Right lobe of liver (tissue), 6 donors: Measurements from ENCODE around the gene EPHA7. TPM values are rescaled to one million over a fixed set of nuclear protein-coding genes. Genes with fewer than 3 reads are reported as not detected.

ENCODE experiments used
- ATAC-seq, 4 donors: fragments of 200-7000 bp; cut with Tn5 transposase; one replicate each; pipeline ENCODE4 v1.9.1; 2020; ENCODE audit warnings: mild to moderate bottlenecking in 4 of 4, moderate library complexity in 4 of 4
- DNase-seq, 3 donors: peaks; one replicate each; pipeline ENCODE4 v3.0.0-alpha.2; 2020
- H3K27ac ChIP-seq, 3 donors: fragments of 200-600 bp; one replicate each; pipeline ENCODE4 v1.8.0; 2022
- H3K27me3 ChIP-seq, 2 donors: fragments of 200-600 bp; one replicate each; pipeline ENCODE4 v1.8.0; 2022
- H3K36me3 ChIP-seq, 4 donors: fragments of 200-600 bp; sonication (generic) in 1 of 4; one replicate each; pipeline versions ENCODE4 v1.5.1 to v1.8.0; 2017 to 2022; ENCODE audit warnings: control low read depth in 1 of 4
- H3K4me1 ChIP-seq, 4 donors: fragments of 200-600 bp; sonication (generic) in 1 of 4; one replicate each; pipeline versions ENCODE4 v1.5.1 to v1.8.0; 2017 to 2022; ENCODE audit warnings: control low read depth in 1 of 4
- H3K4me3 ChIP-seq, 3 donors: fragments of 200-600 bp; one replicate each; pipeline ENCODE4 v1.8.0; 2022
- H3K9me3 ChIP-seq, 4 donors: fragments of 200-600 bp; sonication (generic) in 1 of 4; one replicate each; pipeline versions ENCODE4 v1.5.1 to v1.8.0; 2017 to 2022; ENCODE audit warnings: control low read depth in 1 of 4
- CTCF ChIP-seq, 4 donors: fragments of 200-600 bp in 3 of 4; fragments of 450-650 bp in 1 of 4; IDR thresholded peaks; one replicate each; pipeline versions ENCODE4 v1.5.1 to v1.8.0; 2016 to 2022; ENCODE audit warnings: antibody characterized with exemption in 4 of 4, mild to moderate bottlenecking in 2 of 4
- POLR2A ChIP-seq: fragments of 450-650 bp; IDR thresholded peaks from one replicate; pipeline ENCODE4 v1.6.1; 2017; ENCODE audit warnings: antibody characterized with exemption, mild to moderate bottlenecking
- WGBS: methylation state at CpG from one replicate; pipeline ENCODE4 v1.1.6; 2018; ENCODE audit warnings: low coverage, low lambda C conversion rate; ENCODE audit not compliant: insufficient coverage; ENCODE audit errors: missing lambda C conversion rate; 5-methylcytosine and 5-hydroxymethylcytosine counted together
- intact Hi-C, 2 donors: fragments of 100-400 bp; cut with DNase I; formaldehyde crosslinking; loops; one replicate each; pipeline versions ENCODE4 v1.11.2 to v1.14.1; 2022
- total RNA-seq, 6 experiments: library from RNA; depleted of rRNA in 2 of 6; stranded (reverse); fragments of >200 nt in 2 of 6; fragmentation: NEBNext Ultra II Directional in 3 of 6; extraction: Animal tissue kit (Norgen Biotek cat#: 25700) in 3 of 6; gene quantifications; one replicate each; pipeline versions ENCODE4 v1.1.0 to v1.2.4, GENCODE V29; 2016 to 2023
- donor health status: DM: no; HTN: yes; CAD: no.
- donor health status: DM: no; HTN: no; CAD: no.
- donor health status: DM: no; HTN: no; CAD: no.
- donor health status: DM: no; HTN: yes; CAD: no.
- donor health status: DM: no; HTN: yes; CAD: no.

Gene EPHA7
- total RNA-seq, 6 experiments from 2014 or later: 0.04 TPM; not detected in 5

GRCh38 chr6:93294879-93295278 lies 124.5 kb downstream of the EPHA7 start:
- intact Hi-C loops: no loop called here
- DNase-seq: no peak
- WGBS: 23% methylated on average over 2 of the region's 2 CpGs

GRCh38 chr6:93293872-93294271 lies 125.5 kb downstream of the EPHA7 start:
- Histone ChIP-seq H3K4me3 (no peak overlapping the region), H3K27me3 (no peaks in the 10 kb centered on the region), H3K4me1 (no peaks in the 10 kb centered on the region), H3K36me3 (no peaks in the 10 kb centered on the region), H3K27ac (no peak overlapping the region), H3K9me3 (no peaks in the 10 kb centered on the region)
- WGBS: 52% methylated on average over 6 of the region's 6 CpGs
- DNase-seq (no peak), ATAC-seq (no peak)
- no peak for TF ChIP-seq CTCF (IDR thresholded peaks at IDR 0.05)
- no peak for TF ChIP-seq POLR2A
- intact Hi-C loops: no loop called here

More at GRCh38 chr6:93294879-93295278, 124.5 kb downstream of the EPHA7 start:
- Histone ChIP-seq H3K4me1 (no peaks in the 10 kb centered on the region), H3K27ac (no peak overlapping the region), H3K9me3 (no peaks in the 10 kb centered on the region), H3K4me3 (no peak overlapping the region), H3K27me3 (no peaks in the 10 kb centered on the region), H3K36me3 (no peaks in the 10 kb centered on the region)
- TF ChIP-seq POLR2A (no peak), CTCF (IDR thresholded peaks at IDR 0.05) (no peak)
- no peak for ATAC-seq

GRCh38 chr6:93293460-93293859 lies 125.9 kb downstream of the EPHA7 start:
- Histone ChIP-seq H3K4me1 (no peaks in the 10 kb centered on the region), H3K27me3 (no peaks in the 10 kb centered on the region), H3K27ac (no peak overlapping the region), H3K36me3 (no peaks in the 10 kb centered on the region), H3K4me3 (no peak overlapping the region), H3K9me3 (no peaks in the 10 kb centered on the region)
- WGBS: 57% methylated on average over 4 of the region's 4 CpGs
- intact Hi-C loops: no loop called here
- DNase-seq: no peak
- TF ChIP-seq POLR2A (no peak), CTCF (IDR thresholded peaks at IDR 0.05) (no peak)
- no peak for ATAC-seq

- H3K27ac ChIP-seq: no peak overlapping the region
- no peaks in the 10 kb centered on the region for H3K27me3 ChIP-seq
- intact Hi-C loops: no loop called here
- H3K9me3 ChIP-seq: no peaks in the 10 kb centered on the region
- no peaks in the 10 kb centered on the region for H3K4me1 ChIP-seq
- DNase-seq: peak; percentile 13 to 40 (median 33)
- no peak for ATAC-seq
- 85% methylated on average over 2 of the region's 28 CpGs for WGBS
- no peaks in the 10 kb centered on the region for H3K36me3 ChIP-seq
- H3K4me3 ChIP-seq: no peak overlapping the region
- TF ChIP-seq CTCF (IDR thresholded peaks at IDR 0.05) (no peak), POLR2A (no peak)
Observed at GRCh38 chr6:93282521-93283031, 136.8 kb downstream of the EPHA7 start.

GRCh38 chr6:93278241-93278640 lies 141.1 kb downstream of the EPHA7 start:
- no peaks in the 10 kb centered on the region for H3K36me3 ChIP-seq
- intact Hi-C loops: no loop called here
- ATAC-seq: no peak
- no peaks in the 10 kb centered on the region for H3K4me1 ChIP-seq
- H3K4me3 ChIP-seq: no peak overlapping the region
- DNase-seq: no peak
- no peak for TF ChIP-seq POLR2A
- no peak for TF ChIP-seq CTCF (IDR thresholded peaks at IDR 0.05)
- no peak overlapping the region for H3K27ac ChIP-seq
- H3K9me3 ChIP-seq: no peaks in the 10 kb centered on the region
- H3K27me3 ChIP-seq: no peaks in the 10 kb centered on the region
